ENCODE results near the gene WDR33.
"Not testable (repeated sequence)": the region's sequence is repeated elsewhere in the genome, so short reads cannot be mapped to it uniquely, and the experiment has no call there.

WDR33 gene

DNA sequence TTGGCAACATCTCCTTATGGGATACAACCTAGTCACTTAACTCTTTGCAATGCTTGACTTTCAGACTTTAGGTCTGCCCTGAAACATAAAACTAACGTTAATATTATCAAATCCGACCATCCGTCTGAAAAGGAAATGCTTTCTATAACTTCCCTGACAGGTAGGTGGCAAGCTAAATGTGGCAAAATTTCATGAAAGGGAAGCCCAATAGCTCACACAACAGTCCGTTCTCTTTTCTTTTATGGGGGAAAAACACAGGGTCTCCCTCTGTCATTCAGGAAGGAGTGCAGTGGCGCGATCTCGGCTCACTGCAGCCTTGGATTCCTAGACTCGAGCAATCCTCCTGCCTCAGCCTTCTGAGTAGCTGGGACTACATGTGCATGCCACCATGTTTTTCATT lies 56.8 kb downstream of the WDR33 start:
- Mint-ChIP-seq H3K9me3 (no peaks in the 10 kb centered on the region), H3K27me3 (no peaks in the 10 kb centered on the region), H3K27ac (no peak overlapping the region), H3K4me1 (peaks cover 9% of the 10 kb centered on the region), H3K4me3 (no peak overlapping the region)
- ATAC-seq (no peak), DNase-seq (no peak)

DNA sequence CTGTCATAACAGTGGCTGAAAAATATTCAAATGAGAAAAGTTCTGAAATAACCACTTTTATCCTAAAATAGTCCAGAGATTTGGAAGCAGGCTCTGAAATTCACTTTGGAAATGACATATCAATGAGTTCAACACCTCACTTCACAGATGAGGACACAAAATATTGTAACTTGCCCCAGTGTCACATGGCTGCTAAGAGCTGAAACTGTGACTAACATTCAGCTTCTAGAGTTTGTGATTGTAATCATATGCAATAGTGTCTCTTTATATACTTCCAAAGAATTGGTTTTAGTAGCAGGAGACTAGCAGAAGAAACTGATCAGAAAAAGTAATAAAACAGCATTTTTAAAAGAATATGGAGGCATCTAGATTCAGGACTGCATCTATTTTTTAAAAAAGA lies 57.6 kb downstream of the WDR33 start:
- H3K27ac Mint-ChIP-seq: peak overlapping the region; percentile 44 to 63
- peaks cover 14% of the 10 kb centered on the region for H3K4me1 Mint-ChIP-seq
- no peaks in the 10 kb centered on the region for H3K27me3 Mint-ChIP-seq
- ATAC-seq: no peak
- no peak for DNase-seq
- no peaks in the 10 kb centered on the region for H3K9me3 Mint-ChIP-seq
- no peak overlapping the region for H3K4me3 Mint-ChIP-seq

DNA sequence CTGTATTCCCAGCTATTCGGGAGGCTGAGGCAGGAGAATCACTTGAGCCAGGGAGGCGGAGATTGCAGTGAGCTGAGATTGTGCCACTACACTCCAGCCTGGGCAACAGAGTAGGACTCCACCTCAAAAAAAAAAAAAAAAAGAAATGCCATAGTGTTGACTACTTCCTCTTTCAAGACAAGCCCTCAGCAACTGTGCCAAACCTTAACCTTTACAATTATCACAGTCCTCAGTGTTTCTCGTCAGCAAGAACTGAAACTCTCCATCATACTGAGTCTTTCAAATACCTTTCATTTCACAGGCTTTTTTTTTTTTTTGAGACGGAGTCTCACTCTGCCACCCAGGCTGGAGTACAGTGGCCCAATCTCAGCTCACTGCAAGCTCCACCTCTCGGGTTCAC lies 61.4 kb downstream of the WDR33 start:
- ATAC-seq (peak; percentile 96), DNase-seq (peak in 1 of 2 donors; percentile 13)
- Mint-ChIP-seq H3K4me1 (peaks cover 24% of the 10 kb centered on the region), H3K27ac (peak overlapping the region; percentile 42 to 90)
- not testable (repeated sequence) for H3K27me3 Mint-ChIP-seq, H3K4me3 Mint-ChIP-seq, H3K9me3 Mint-ChIP-seq

DNA sequence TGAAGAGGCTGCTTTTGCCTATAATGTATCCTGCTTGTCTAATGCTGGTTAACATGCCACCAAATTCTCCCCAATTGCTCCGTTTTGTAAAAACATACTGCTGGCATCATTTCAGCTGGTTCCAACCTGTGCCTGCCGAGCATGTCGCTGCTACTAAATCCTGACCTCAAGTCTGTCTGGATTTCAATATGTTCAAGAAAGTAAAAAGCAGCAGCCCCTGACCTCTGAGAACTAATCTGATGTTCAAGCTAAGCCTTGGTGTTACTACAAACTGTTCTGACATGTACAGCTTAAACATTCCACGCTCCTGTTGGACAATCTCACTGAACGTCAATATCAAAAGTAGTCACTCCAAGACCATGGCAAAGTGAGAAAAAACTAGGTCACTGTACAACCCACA lies 63.4 kb downstream of the WDR33 start:
- peaks cover 43% of the 10 kb centered on the region for H3K4me1 Mint-ChIP-seq
- no peaks in the 10 kb centered on the region for H3K9me3 Mint-ChIP-seq
- H3K27me3 Mint-ChIP-seq: no peaks in the 10 kb centered on the region
- H3K27ac Mint-ChIP-seq: no peak overlapping the region
- H3K4me3 Mint-ChIP-seq: no peak overlapping the region
- ATAC-seq (no peak), DNase-seq (no peak)

DNA sequence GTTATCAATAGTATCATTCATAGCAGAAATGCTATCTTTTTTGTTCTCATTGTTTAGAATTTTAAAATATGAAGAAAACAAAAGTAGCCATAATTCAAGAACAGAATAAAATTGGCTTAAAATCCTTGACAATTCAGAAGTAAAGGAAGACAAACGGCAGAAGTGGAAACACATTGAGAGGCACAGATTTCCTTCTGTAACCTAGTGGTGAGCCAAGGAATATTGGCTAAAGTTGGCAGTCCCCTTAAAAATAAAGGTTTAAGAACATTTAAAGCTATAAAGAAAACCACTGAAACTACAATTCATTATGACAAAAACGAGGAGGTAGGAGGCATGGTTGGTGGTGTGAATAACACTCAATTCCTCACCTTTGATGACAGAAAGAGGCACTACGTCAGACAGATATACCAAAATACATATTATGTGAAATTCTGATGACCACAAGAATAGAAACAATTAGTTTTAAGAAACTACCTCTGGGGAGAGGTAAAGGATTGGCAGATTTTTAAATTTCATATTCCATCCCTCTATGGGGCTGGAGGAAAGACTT lies 67.4 kb downstream of the WDR33 start:
- DNase-seq (peak in 1 of 2 donors; percentile 16), ATAC-seq (peak; percentile 97)
- H3K9me3 Mint-ChIP-seq: no peaks in the 10 kb centered on the region
- no peak overlapping the region for H3K27ac Mint-ChIP-seq
- H3K4me3 Mint-ChIP-seq: peak overlapping the region in 1 of 2 donors; percentile 4
- H3K4me1 Mint-ChIP-seq: peaks cover 58% of the 10 kb centered on the region
- no peaks in the 10 kb centered on the region for H3K27me3 Mint-ChIP-seq

- H3K4me1 Mint-ChIP-seq: peaks cover 58% of the 10 kb centered on the region
- no peak overlapping the region for H3K4me3 Mint-ChIP-seq
- ATAC-seq (no peak), DNase-seq (no peak)
- peak overlapping the region in 1 of 2 donors; percentile 42 for H3K27ac Mint-ChIP-seq
- no peaks in the 10 kb centered on the region for H3K9me3 Mint-ChIP-seq
- H3K27me3 Mint-ChIP-seq: no peaks in the 10 kb centered on the region
These were observed 70.2 kb downstream of the WDR33 start for GRCh38 chr2:127740665-127741288.

- Mint-ChIP-seq H3K4me3 (no peak overlapping the region), H3K4me1 (peaks cover 54% of the 10 kb centered on the region), H3K9me3 (no peaks in the 10 kb centered on the region), H3K27ac (no peak overlapping the region), H3K27me3 (no peaks in the 10 kb centered on the region)
- ATAC-seq (no peak), DNase-seq (no peak)
These were observed 71.2 kb downstream of the WDR33 start for GRCh38 chr2:127739800-127740199.

GRCh38 chr2:127737892-127738291 lies 73.1 kb downstream of the WDR33 start:
- ATAC-seq: peak; percentile 84
- H3K9me3 Mint-ChIP-seq: no peaks in the 10 kb centered on the region
- H3K4me3 Mint-ChIP-seq: peak overlapping the region in 1 of 2 donors; percentile 10
- DNase-seq: no peak
- peak overlapping the region in 1 of 2 donors; percentile 19 for H3K27ac Mint-ChIP-seq
- peaks cover 35% of the 10 kb centered on the region for H3K4me1 Mint-ChIP-seq
- H3K27me3 Mint-ChIP-seq: no peaks in the 10 kb centered on the region

GRCh38 chr2:127735537-127736399 lies 75.2 kb downstream of the WDR33 start:
- ATAC-seq: no peak
- no peak overlapping the region for H3K27ac Mint-ChIP-seq
- DNase-seq: no peak
- peaks cover 16% of the 10 kb centered on the region for H3K4me1 Mint-ChIP-seq
- H3K4me3 Mint-ChIP-seq: no peak overlapping the region
- H3K27me3 Mint-ChIP-seq: no peaks in the 10 kb centered on the region
- no peaks in the 10 kb centered on the region for H3K9me3 Mint-ChIP-seq

DNA sequence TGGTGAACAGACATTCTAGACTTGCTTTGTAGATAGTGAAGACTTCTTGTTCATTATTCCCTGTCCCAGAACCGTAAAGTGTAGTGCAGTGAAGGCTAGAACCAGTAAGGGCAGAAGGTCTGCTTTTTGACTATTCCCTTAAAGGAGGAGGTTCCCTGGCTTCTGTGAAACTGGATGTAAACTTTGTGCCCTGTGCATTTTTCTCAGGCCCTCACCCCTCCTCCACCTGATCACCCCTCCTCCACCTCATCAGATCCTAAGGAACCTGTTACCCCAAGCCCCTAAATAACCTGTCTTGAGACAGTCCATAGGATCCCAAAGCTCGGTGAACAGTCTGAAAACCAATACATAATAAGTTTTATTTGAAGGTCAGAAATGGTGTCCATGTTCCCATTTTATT lies 75.9 kb downstream of the WDR33 start:
- Mint-ChIP-seq H3K4me3 (no peak overlapping the region), H3K4me1 (peaks cover 10% of the 10 kb centered on the region)
- no peak for DNase-seq

GRCh38 chr2:127733816-127734537 lies 77.0 kb downstream of the WDR33 start:
- H3K27ac Mint-ChIP-seq: no peak overlapping the region

More for the DNA sequence above, 75.9 kb downstream of the WDR33 start:
- no peaks in the 10 kb centered on the region for H3K27me3 Mint-ChIP-seq
- ATAC-seq: no peak
- no peaks in the 10 kb centered on the region for H3K9me3 Mint-ChIP-seq
- no peak overlapping the region for H3K27ac Mint-ChIP-seq

GRCh38 chr2:127733113-127733815 lies 77.7 kb downstream of the WDR33 start:
- ATAC-seq (no peak), DNase-seq (no peak)
- H3K27me3 Mint-ChIP-seq: no peaks in the 10 kb centered on the region
- H3K27ac Mint-ChIP-seq: no peak overlapping the region
- peaks cover 2% of the 10 kb centered on the region for H3K4me1 Mint-ChIP-seq
- H3K9me3 Mint-ChIP-seq: no peaks in the 10 kb centered on the region
- no peak overlapping the region for H3K4me3 Mint-ChIP-seq

More at GRCh38 chr2:127733816-127734537, 77.0 kb downstream of the WDR33 start:
- ATAC-seq (no peak), DNase-seq (no peak)
- Mint-ChIP-seq H3K4me3 (no peak overlapping the region), H3K9me3 (no peaks in the 10 kb centered on the region), H3K4me1 (peaks cover 9% of the 10 kb centered on the region), H3K27me3 (no peaks in the 10 kb centered on the region)

DNA sequence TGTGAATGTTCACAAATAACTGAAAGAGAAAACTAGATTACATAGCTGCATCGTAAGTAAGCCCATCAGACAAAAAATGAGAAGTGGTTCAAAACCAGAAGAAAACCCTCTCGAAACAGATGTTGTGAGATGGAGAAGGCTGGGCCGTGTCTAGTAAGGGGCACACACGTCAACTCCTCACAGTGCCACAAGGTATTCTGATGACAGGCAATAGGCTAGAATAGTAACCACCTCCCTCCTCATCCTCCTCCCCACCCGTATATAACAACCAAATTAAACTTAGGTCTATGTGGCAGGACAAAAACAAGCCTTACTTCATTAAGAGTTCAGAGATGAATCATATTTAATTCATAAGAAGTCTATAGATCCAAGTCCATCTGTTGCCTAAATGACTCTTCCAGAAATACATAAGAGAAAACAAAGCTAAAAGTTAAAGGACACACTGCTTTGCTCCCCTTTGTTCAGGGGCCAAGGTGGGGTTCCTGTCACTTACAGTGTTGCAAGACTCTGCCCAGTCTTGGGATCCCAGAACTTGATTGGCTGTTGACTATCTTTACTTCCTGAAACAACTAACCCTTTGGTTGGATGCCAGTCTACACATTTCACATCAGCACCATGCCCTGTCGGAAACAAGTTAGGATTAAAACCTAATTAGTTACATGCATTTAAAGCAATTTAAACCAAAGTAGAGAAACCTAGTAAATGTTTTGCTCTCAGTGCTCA lies 84.7 kb downstream of the WDR33 start:
- no peak for ATAC-seq
- Mint-ChIP-seq H3K27ac (peak overlapping the region in 1 of 2 donors; percentile 12), H3K27me3 (no peaks in the 10 kb centered on the region), H3K9me3 (no peaks in the 10 kb centered on the region), H3K4me3 (no peak overlapping the region), H3K4me1 (peaks cover 9% of the 10 kb centered on the region)
- no peak for DNase-seq

- Mint-ChIP-seq H3K9me3 (no peaks in the 10 kb centered on the region), H3K4me1 (peaks cover 9% of the 10 kb centered on the region), H3K27ac (no peak overlapping the region), H3K4me3 (no peak overlapping the region), H3K27me3 (no peaks in the 10 kb centered on the region)
- ATAC-seq (no peak), DNase-seq (no peak)
These were observed 88.2 kb downstream of the WDR33 start for GRCh38 chr2:127722807-127723206.
